Endometrial microvascular endothelial cells (primary cell): ENCODE measurements around the gene PPP2CA. TPM values are rescaled to one million over a fixed set of nuclear protein-coding genes. Genes with fewer than 3 reads are reported as not detected.
"Not testable (repeated sequence)": the region's sequence is repeated elsewhere in the genome, so short reads cannot be mapped to it uniquely, and the experiment has no call there.

Source experiments
- in situ Hi-C: cut with HindIII; loops from 2 replicates; pipeline ENCODE4 v1.10.0; 2017; ENCODE audit warnings: low sequenced_read_pairs, low pct_unique_long_range_greater_than_20kb; ENCODE audit errors: inconsistent ontology term
- total RNA-seq: library from RNA; depleted of rRNA; stranded (reverse); fragments of >200 nt; gene quantifications from one replicate; pipeline ENCODE4 v1.2.3, GENCODE V29; 2015; ENCODE audit errors: inconsistent ontology term

Gene PPP2CA
- total RNA-seq, 1 donor from 2014 or later = 190 TPM

GRCh38 chr5:134246771-134247427 is 21.0 kb upstream of the PPP2CA start:
- in situ Hi-C loops = no loop called here

- in situ Hi-C loops = no loop called here
Observed at GRCh38 chr5:134245692-134246091, 19.8 kb upstream of the PPP2CA start.

- in situ Hi-C loops = no loop called here
Observed at GRCh38 chr5:134245101-134245604, 19.3 kb upstream of the PPP2CA start.

GRCh38 chr5:134242146-134242545 is 16.3 kb upstream of the PPP2CA start:
- in situ Hi-C loops = no loop called here

GRCh38 chr5:134240421-134240962 is 14.6 kb upstream of the PPP2CA start:
- in situ Hi-C loops = no loop called here

- in situ Hi-C loops = no loop called here
Observed at GRCh38 chr5:134236820-134237219, 10.9 kb upstream of the PPP2CA start.

- in situ Hi-C loops = no loop called here
Observed at GRCh38 chr5:134236318-134236717, 10.4 kb upstream of the PPP2CA start.

- in situ Hi-C loops = no loop called here
Observed at GRCh38 chr5:134228624-134229023, 2.8 kb upstream of the PPP2CA start.

- in situ Hi-C loops = no loop called here
Observed at GRCh38 chr5:134227776-134228175, 1.9 kb upstream of the PPP2CA start.

GRCh38 chr5:134227259-134227658 is 1.4 kb upstream of the PPP2CA start:
- in situ Hi-C loops = no loop called here

- in situ Hi-C loops = no loop called here
Observed at GRCh38 chr5:134226441-134227192, 744 bp upstream of the PPP2CA start.

- in situ Hi-C loops = no loop called here
Observed at GRCh38 chr5:134224888-134225779, 739 bp downstream of the PPP2CA start.

- in situ Hi-C loops = no loop called here
Observed at GRCh38 chr5:134223406-134224248, 2.2 kb downstream of the PPP2CA start.

GRCh38 chr5:134221690-134222089 is 4.2 kb downstream of the PPP2CA start:
- in situ Hi-C loops = not testable (repeated sequence)

GRCh38 chr5:134215757-134216156 is 10.1 kb downstream of the PPP2CA start:
- in situ Hi-C loops = no loop called here

- in situ Hi-C loops = not testable (repeated sequence)
Observed at GRCh38 chr5:134211263-134212031, 14.4 kb downstream of the PPP2CA start.

GRCh38 chr5:134209477-134210245 is 16.2 kb downstream of the PPP2CA start:
- in situ Hi-C loops = no loop called here
